K562 (cell line): Measurements from ENCODE around the gene OTULINL. TPM values are rescaled to one million over a fixed set of nuclear protein-coding genes. Genes with fewer than 3 reads are reported as not detected.

Experiments
- ATAC-seq: fragments of 200-7000 bp; cut with Tn5 transposase; 3 replicates; pipeline ENCODE4 v1.9.1; 2020; ENCODE audit warnings: moderate library complexity
- BruUV-seq: library from RNA; stranded (reverse); fragments of 400-500 nt; replicated peaks from 2 replicates; lab custom pipeline; 2021; lab: Mats Ljungman, UMichigan
- CTCF ChIA-PET: fragments of 300-600 bp; formaldehyde crosslinking; extraction: SDS; loops from one replicate; lab custom pipeline; 2021; ENCODE audit warnings: low intra/inter-chr PET ratio; lab: Yijun Ruan, JAX
- POLR2A ChIA-PET: fragments of 300-600, 350-650 bp; sonication (Branson Sonifier 250); formaldehyde crosslinking; extraction: SDS; loops from one replicate; lab custom pipeline; 2021; ENCODE audit warnings: antibody characterized with exemption, inconsistent platforms; lab: Yijun Ruan, JAX
- DNase-seq, 4 experiments: peaks; one replicate each; pipeline versions ENCODE4 v3.0.0 to v3.0.0-alpha.2; 2011 to 2018; ENCODE audit warnings: low spot score in 3 of 4, mixed read lengths in 3 of 4; ENCODE audit errors: extremely low read depth in 1 of 4
- FAIRE-seq: peaks from 2 replicates; lab custom pipeline; 2011; peaks lifted over from hg19 to GRCh38; lab: Jason Lieb, UNC
- H2AFZ ChIP-seq: 2 replicates; pipeline ENCODE4 v1.6.0; 2011; ENCODE audit warnings: low read depth, low read length, control low read depth, inconsistent platforms
- H3K27ac ChIP-seq: fragments of 200-600 bp; 3 replicates; pipeline ENCODE4 v1.8.0; 2011; ENCODE audit warnings: low read depth, mild to moderate bottlenecking, control low read depth, inconsistent platforms, low read length, moderate library complexity, mixed read lengths; ENCODE audit errors: extremely low read depth
- H3K27me3 ChIP-seq, 2 experiments: fragments of 300-600 bp in 1 of 2; 2 replicates in 1 of 2; 3 replicates in 1 of 2; pipeline versions ENCODE4 v1.6.0 to v1.8.0; 2011; ENCODE audit warnings: inconsistent platforms in 2 of 2, low read length in 2 of 2, mild to moderate bottlenecking in 1 of 2, mixed read lengths in 1 of 2, moderate library complexity in 1 of 2; ENCODE audit not compliant: control insufficient read depth in 2 of 2, insufficient read depth in 2 of 2
- H3K36me3 ChIP-seq: fragments of 300-600 bp; 3 replicates; pipeline ENCODE4 v1.8.0; 2011; ENCODE audit warnings: mild to moderate bottlenecking, low read length, inconsistent platforms; ENCODE audit not compliant: control insufficient read depth, insufficient read depth
- H3K4me1 ChIP-seq, 2 experiments: fragments of 200-600 bp in 1 of 2; replicated peaks in 1 of 2; 2 replicates in 1 of 2; 3 replicates in 1 of 2; pipeline versions ENCODE4 v1.5.1 to v1.8.0; 2011; ENCODE audit warnings: inconsistent platforms in 2 of 2, low read length in 2 of 2, mild to moderate bottlenecking in 1 of 2, mixed read lengths in 1 of 2, moderate library complexity in 1 of 2; ENCODE audit not compliant: control insufficient read depth in 2 of 2, insufficient read depth in 2 of 2
- H3K4me2 ChIP-seq: 2 replicates; pipeline ENCODE4 v1.6.1; 2011; ENCODE audit warnings: low read length, control low read depth, inconsistent platforms, mixed read lengths; ENCODE audit not compliant: insufficient read depth
- H3K4me3 ChIP-seq: fragments of 200-600 bp; sonication (generic), shearing (Covaris generic); 2 replicates; pipeline ENCODE4 v1.5.1; 2016; ENCODE audit warnings: control low read depth, inconsistent platforms
- H3K79me2 ChIP-seq: fragments of 200-600 bp; 3 replicates; pipeline ENCODE4 v1.8.0; 2011; ENCODE audit warnings: low read length, inconsistent platforms; ENCODE audit not compliant: control insufficient read depth, insufficient read depth
- H3K9ac ChIP-seq, 2 experiments: 2 replicates each; pipeline versions ENCODE4 v1.6.0 to v1.6.1; 2011; ENCODE audit warnings: low read depth in 2 of 2, low read length in 2 of 2, control low read depth in 1 of 2, inconsistent platforms in 1 of 2, mild to moderate bottlenecking in 1 of 2, mixed read lengths in 1 of 2; ENCODE audit not compliant: insufficient read depth in 1 of 2
- H3K9me1 ChIP-seq: one replicate; pipeline ENCODE4 v1.6.0; 2011; ENCODE audit warnings: inconsistent platforms, mild to moderate bottlenecking, low read length, moderate library complexity; ENCODE audit not compliant: control insufficient read depth, insufficient read depth
- H3K9me3 ChIP-seq: replicated peaks from 2 replicates; pipeline ENCODE4 v1.5.1; 2011; ENCODE audit warnings: low read depth, low read length, inconsistent platforms; ENCODE audit not compliant: control insufficient read depth, insufficient read depth
- H4K20me1 ChIP-seq: replicated peaks from 2 replicates; pipeline ENCODE4 v1.6.1; 2011; ENCODE audit warnings: low read length, inconsistent platforms, mixed read lengths; ENCODE audit not compliant: control insufficient read depth, insufficient read depth
- DMBX1 ChIP-seq: fragments of 250-450 bp; sonication (Bioruptor Pico); IDR thresholded peaks from 2 replicates; pipeline ENCODE4 v1.8.0; 2022; ENCODE audit warnings: inconsistent platforms, mild to moderate bottlenecking, moderate library complexity, borderline replicate concordance
- EZH2 ChIP-seq: IDR thresholded peaks from 2 replicates; pipeline ENCODE4 v1.6.1; 2012; ENCODE audit warnings: low read depth, mild to moderate bottlenecking, inconsistent platforms, low read length, borderline replicate concordance
- LEF1 ChIP-seq: fragments of 450-650 bp; IDR thresholded peaks from 2 replicates; pipeline ENCODE4 v1.6.1; 2016; ENCODE audit warnings: mild to moderate bottlenecking
- TAF1 ChIP-seq: IDR thresholded peaks from 2 replicates; pipeline ENCODE4 v1.6.1; 2011; ENCODE audit warnings: mild to moderate bottlenecking, low read length, moderate library complexity; ENCODE audit not compliant: insufficient read depth, control insufficient read depth, severe bottlenecking; ENCODE audit errors: extremely low read depth
- ZNF778 ChIP-seq: fragments of 450-650 bp; formaldehyde crosslinking; IDR thresholded peaks from 2 replicates; pipeline ENCODE4 v1.4.0; 2020; ENCODE audit warnings: mild to moderate bottlenecking, moderate library complexity
- WGBS: fragments of 100-300 bp; shearing (Covaris generic); methylation state at CpG from one replicate; pipeline ENCODE4 v1.1.6; 2016; ENCODE audit warnings: low coverage, mixed read lengths; ENCODE audit not compliant: insufficient coverage; ENCODE audit errors: missing lambda C conversion rate; 5-methylcytosine and 5-hydroxymethylcytosine counted together
- in situ Hi-C: fragments of 300-500 bp; cut with MboI; formaldehyde crosslinking; loops from 4 replicates; pipeline ENCODE4 v1.15.0; 2018; ENCODE audit warnings: inconsistent platforms, mixed read lengths
- intact Hi-C: fragments of 100-400 bp; cut with micrococcal nuclease; formaldehyde crosslinking; loops from 2 replicates; pipeline ENCODE4 v1.14.2; 2022
- polyA plus RNA-seq, 8 experiments: library from polyadenylated mRNA; depleted of rRNA in 4 of 8; stranded (reverse) in 5 of 8; unstranded in 3 of 8; fragments of >200 nt; fragmentation: Nextera tagmentation in 2 of 8; fragmentation: Illumina TruSeq in 1 of 8; extraction: Ambion mirVana in 2 of 8; extraction: Trizol in 1 of 8; gene quantifications; 2 replicates each; pipeline versions ENCODE4 v1.2.1 to v1.2.3, GENCODE V29; 2011 to 2014; ENCODE audit warnings: inconsistent platforms in 1 of 8, missing spikeins in 1 of 8
- total RNA-seq, 7 experiments: library from RNA; depleted of rRNA in 6 of 7; stranded (reverse); fragments of >200 nt in 6 of 7; fragmentation: Illumina TruSeq in 2 of 7; extraction: Trizol in 2 of 7; gene quantifications; 2 replicates each; pipeline versions ENCODE4 v1.2.1 to v1.2.3, GENCODE V29; 2011 to 2021; ENCODE audit warnings: low replicate concordance in 1 of 7

Gene OTULINL
- total and polyA plus RNA-seq, 9 of the 15 experiments (the other 6 are each of a cell fraction or from before 2014, with no cell fraction given): 0.13 to 0.18 TPM; not detected in 7

GRCh38 chr5:14579731-14580397 lies 1.7 kb upstream of the OTULINL start:
- H2AFZ ChIP-seq: no peak overlapping the region
- intact Hi-C loops (no loop called here), in situ Hi-C loops (no loop called here)
- H3K36me3 ChIP-seq: no peaks in the 10 kb centered on the region
- no peak overlapping the region for H3K4me2 ChIP-seq
- 4% methylated on average over 4 of the region's 4 CpGs for WGBS
- no peaks in the 10 kb centered on the region; the same call in 1 of the 2 replicates for H3K9me3 ChIP-seq
- ChIA-PET POLR2A (no interaction called here), CTCF (no interaction called here)
- H3K4me3 ChIP-seq: no peak overlapping the region
- TF ChIP-seq EZH2: no peak
- TF ChIP-seq ZNF778 (CRISPR knock-in tag): no peak
- no peak for TF ChIP-seq DMBX1 (CRISPR knock-in tag)
- TF ChIP-seq LEF1: no peak
- TF ChIP-seq TAF1: no peak
- H3K27ac ChIP-seq: no peak overlapping the region
- FAIRE-seq: no peak
- peaks cover 0 to 19% of the 10 kb centered on the region in 2 experiments; a peak in 2 of 5 replicates for H3K4me1 ChIP-seq
- H4K20me1 ChIP-seq: no peaks in the 10 kb centered on the region
- H3K79me2 ChIP-seq: no peaks in the 10 kb centered on the region
- no peak overlapping the region for H3K9ac ChIP-seq
- H3K9me1 ChIP-seq: no peaks in the 10 kb centered on the region
- BruUV-seq: no TSS peak
- no peak for DNase-seq
- H3K27me3 ChIP-seq: peaks cover 9 to 27% of the 10 kb centered on the region in 2 experiments; a peak in 4 of 5 replicates
- no peak for ATAC-seq
